Hepatocyte (in vitro differentiated cells): ENCODE measurements around the gene ROBO1. TPM values are rescaled to one million over a fixed set of nuclear protein-coding genes. Genes with fewer than 3 reads are reported as not detected.

Experiments used
- DNase-seq: peaks from one replicate; pipeline ENCODE4 v3.0.0-alpha.2; 2016; ENCODE audit warnings: low spot score
- H2AFZ ChIP-seq: fragments of 200-600 bp; sonication (generic); 2 replicates; pipeline ENCODE4 v1.6.0; 2016; ENCODE audit warnings: antibody characterized with exemption, mild to moderate bottlenecking
- H3K27ac ChIP-seq: fragments of 200-600 bp; sonication (generic); 2 replicates; pipeline ENCODE4 v1.5.1; 2016; ENCODE audit warnings: mild to moderate bottlenecking
- H3K27me3 ChIP-seq: fragments of 200-600 bp; sonication (generic); 2 replicates; pipeline ENCODE4 v1.6.1; 2016
- H3K36me3 ChIP-seq: fragments of 200-600 bp; sonication (generic); replicated peaks from 2 replicates; pipeline ENCODE4 v1.5.1; 2016; ENCODE audit warnings: low read depth; ENCODE audit not compliant: insufficient read depth
- H3K4me1 ChIP-seq: fragments of 200-600 bp; sonication (generic); 2 replicates; pipeline ENCODE4 v1.5.1; 2016; ENCODE audit warnings: mild to moderate bottlenecking, moderate library complexity; ENCODE audit not compliant: insufficient read depth
- H3K4me2 ChIP-seq: fragments of 200-600 bp; sonication (generic); 2 replicates; pipeline ENCODE4 v1.6.0; 2016
- H3K4me3 ChIP-seq: fragments of 200-600 bp; sonication (generic); 2 replicates; pipeline ENCODE4 v1.5.1; 2016; ENCODE audit warnings: mild to moderate bottlenecking
- H3K79me2 ChIP-seq: fragments of 200-600 bp; sonication (generic); 2 replicates; pipeline ENCODE4 v1.6.0; 2017; ENCODE audit warnings: mild to moderate bottlenecking
- H3K9me2 ChIP-seq: fragments of 200-600 bp; sonication (generic); replicated peaks from 2 replicates; pipeline ENCODE4 v1.6.0; 2017; ENCODE audit warnings: mild to moderate bottlenecking; ENCODE audit not compliant: insufficient read depth
- H3K9me3 ChIP-seq: fragments of 200-600 bp; sonication (generic); 2 replicates; pipeline ENCODE4 v1.5.1; 2016; ENCODE audit warnings: low read depth, mild to moderate bottlenecking
- H4K20me1 ChIP-seq: fragments of 200-600 bp; sonication (generic); 2 replicates; pipeline ENCODE4 v1.6.0; 2016; ENCODE audit warnings: mild to moderate bottlenecking; ENCODE audit not compliant: insufficient read depth, poor library complexity, severe bottlenecking
- EZH2 ChIP-seq: fragments of 200-600 bp; sonication (generic); IDR thresholded peaks from 2 replicates; pipeline ENCODE4 v1.6.1; 2016; ENCODE audit warnings: antibody characterized with exemption, mild to moderate bottlenecking, borderline replicate concordance
- EZH2phosphoT487 ChIP-seq: fragments of 200-600 bp; sonication (generic); IDR thresholded peaks from one replicate; pipeline ENCODE4 v1.6.1; 2018; ENCODE audit warnings: antibody characterized with exemption, mild to moderate bottlenecking, low read depth, moderate library complexity; ENCODE audit not compliant: unreplicated experiment, severe bottlenecking
- WGBS: methylation state at CpG from one replicate; pipeline ENCODE4 v1.1.6; 2016; ENCODE audit warnings: low lambda C conversion rate; ENCODE audit errors: missing lambda C conversion rate; 5-methylcytosine and 5-hydroxymethylcytosine counted together
- polyA plus RNA-seq: library from polyadenylated mRNA; unstranded; fragments of >200 nt; fragmentation: Nextera tagmentation; extraction: Ambion mirVana; gene quantifications from 2 replicates; pipeline ENCODE4 v1.2.1, GENCODE V29; 2016
- total RNA-seq: library from RNA; depleted of rRNA; stranded (reverse); fragments of >200 nt; gene quantifications from 2 replicates; pipeline ENCODE4 v1.2.3, GENCODE V29; 2014
- TF ChIP-seq, protein P1 (sequence below): fragments of 200-600 bp; sonication (generic); IDR thresholded peaks from 2 replicates; pipeline ENCODE4 v1.5.1; 2016; ENCODE audit warnings: antibody characterized with exemption, mild to moderate bottlenecking; ENCODE audit not compliant: poor library complexity

Gene ROBO1
- total and polyA plus RNA-seq, 2 experiments from 2014 or later = 13.6 to 44.3 TPM

DNA sequence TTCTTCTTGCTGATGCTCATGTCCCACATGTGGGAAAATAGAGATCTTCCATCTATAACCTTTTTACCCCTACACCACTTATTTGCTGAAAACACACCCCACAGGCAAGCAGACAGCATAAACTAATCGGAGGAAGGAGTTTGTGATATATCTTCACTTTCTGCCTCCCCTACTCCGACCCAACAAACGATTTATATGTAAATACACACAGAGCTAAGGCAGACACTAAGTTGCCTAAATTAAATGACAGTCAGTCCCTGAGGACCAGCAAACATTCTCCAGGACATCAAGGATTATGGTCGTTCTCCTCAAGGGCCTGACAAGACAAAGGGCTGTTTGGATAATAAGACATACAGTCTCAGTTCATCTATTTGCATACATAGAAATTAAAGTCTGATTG is 552.5 kb downstream of the ROBO1 start:
- DNase-seq = no peak
- Histone ChIP-seq H3K9me3 (no peaks in the 10 kb centered on the region), H3K4me1 (no peaks in the 10 kb centered on the region), H3K9me2 (no peaks in the 10 kb centered on the region), H3K4me3 (no peak overlapping the region), H3K27me3 (no peaks in the 10 kb centered on the region), H2AFZ (no peak overlapping the region), H3K27ac (no peak overlapping the region), H4K20me1 (no peaks in the 10 kb centered on the region), H3K79me2 (no peaks in the 10 kb centered on the region), H3K36me3 (no peaks in the 10 kb centered on the region), H3K4me2 (no peak overlapping the region)
- TF ChIP-seq, protein P1, sequence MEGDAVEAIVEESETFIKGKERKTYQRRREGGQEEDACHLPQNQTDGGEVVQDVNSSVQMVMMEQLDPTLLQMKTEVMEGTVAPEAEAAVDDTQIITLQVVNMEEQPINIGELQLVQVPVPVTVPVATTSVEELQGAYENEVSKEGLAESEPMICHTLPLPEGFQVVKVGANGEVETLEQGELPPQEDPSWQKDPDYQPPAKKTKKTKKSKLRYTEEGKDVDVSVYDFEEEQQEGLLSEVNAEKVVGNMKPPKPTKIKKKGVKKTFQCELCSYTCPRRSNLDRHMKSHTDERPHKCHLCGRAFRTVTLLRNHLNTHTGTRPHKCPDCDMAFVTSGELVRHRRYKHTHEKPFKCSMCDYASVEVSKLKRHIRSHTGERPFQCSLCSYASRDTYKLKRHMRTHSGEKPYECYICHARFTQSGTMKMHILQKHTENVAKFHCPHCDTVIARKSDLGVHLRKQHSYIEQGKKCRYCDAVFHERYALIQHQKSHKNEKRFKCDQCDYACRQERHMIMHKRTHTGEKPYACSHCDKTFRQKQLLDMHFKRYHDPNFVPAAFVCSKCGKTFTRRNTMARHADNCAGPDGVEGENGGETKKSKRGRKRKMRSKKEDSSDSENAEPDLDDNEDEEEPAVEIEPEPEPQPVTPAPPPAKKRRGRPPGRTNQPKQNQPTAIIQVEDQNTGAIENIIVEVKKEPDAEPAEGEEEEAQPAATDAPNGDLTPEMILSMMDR = no peak
- TF ChIP-seq EZH2 = no peak
- no peak for TF ChIP-seq EZH2phosphoT487
- WGBS = 52% methylated on average over 4 of the region's 4 CpGs

DNA sequence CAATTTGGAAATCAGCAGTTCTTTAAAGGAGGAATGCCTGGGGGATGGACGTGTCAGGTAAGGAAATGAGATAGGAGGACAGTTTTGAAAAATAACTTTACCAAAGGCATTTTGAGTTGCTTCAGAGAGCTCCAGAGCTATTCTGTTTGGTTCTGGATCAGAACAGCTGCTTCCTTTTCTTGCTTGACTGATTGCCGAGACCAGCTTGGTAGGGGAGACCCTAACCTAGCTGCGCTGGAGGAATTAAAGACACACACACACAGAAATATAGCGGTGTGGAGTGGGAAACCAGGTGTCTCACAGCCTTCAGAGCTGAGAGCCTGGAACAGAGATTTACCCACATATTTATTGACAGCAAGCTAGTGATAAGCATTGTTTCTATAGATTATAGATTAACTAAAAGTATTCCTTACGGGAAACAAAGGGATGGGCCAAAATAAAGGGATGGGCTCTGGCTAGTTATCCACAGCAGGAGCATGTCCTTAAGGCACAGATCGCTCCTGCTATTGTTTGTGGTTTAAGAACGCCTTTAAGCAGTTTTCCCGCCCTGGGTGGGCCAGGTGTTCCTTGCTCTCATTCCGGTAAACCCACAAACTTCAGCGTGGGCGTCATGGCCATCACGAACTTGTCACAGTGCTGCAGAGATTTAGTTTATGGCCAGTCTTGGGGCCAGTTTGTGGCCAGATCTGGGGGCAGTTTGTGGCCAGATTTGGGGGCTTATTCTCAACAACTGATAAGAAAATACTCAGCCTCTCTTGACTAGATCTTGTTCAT is 556.0 kb downstream of the ROBO1 start:
- no peak for TF ChIP-seq EZH2
- TF ChIP-seq, protein P1 = no peak
- Histone ChIP-seq H3K36me3 (no peaks in the 10 kb centered on the region), H3K27me3 (no peaks in the 10 kb centered on the region), H3K9me2 (no peaks in the 10 kb centered on the region), H3K4me3 (no peak overlapping the region), H3K4me2 (peak overlapping the region; percentile 26), H3K9me3 (no peaks in the 10 kb centered on the region), H2AFZ (no peak overlapping the region), H4K20me1 (no peaks in the 10 kb centered on the region), H3K27ac (no peak overlapping the region), H3K4me1 (no peaks in the 10 kb centered on the region), H3K79me2 (no peaks in the 10 kb centered on the region)
- WGBS = 55% methylated on average over 12 of the region's 12 CpGs
- DNase-seq = no peak

DNA sequence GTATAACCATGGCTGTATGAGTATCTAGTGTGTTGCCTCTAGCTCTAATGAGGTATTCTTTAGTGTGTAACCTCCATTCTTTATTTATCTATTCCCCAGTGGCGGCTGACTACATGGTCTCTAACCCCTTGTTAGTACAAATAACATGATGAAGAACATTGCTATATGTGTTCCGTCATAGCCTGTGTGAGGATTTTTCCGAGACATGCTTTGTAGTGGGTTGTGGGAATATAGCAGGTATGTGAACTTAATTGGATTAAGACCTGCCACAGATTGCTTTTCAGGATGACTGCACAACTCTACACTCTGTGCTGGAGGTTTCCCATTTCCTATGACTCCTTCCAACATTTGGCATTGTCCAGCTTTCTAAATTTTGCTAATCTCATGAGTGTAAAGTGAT is 563.4 kb downstream of the ROBO1 start:
- Histone ChIP-seq H3K4me2 (no peak overlapping the region), H4K20me1 (no peaks in the 10 kb centered on the region), H3K27ac (no peak overlapping the region), H3K36me3 (no peaks in the 10 kb centered on the region), H3K27me3 (no peaks in the 10 kb centered on the region), H3K4me3 (no peak overlapping the region), H3K4me1 (no peaks in the 10 kb centered on the region), H3K9me2 (no peaks in the 10 kb centered on the region), H3K79me2 (no peaks in the 10 kb centered on the region), H2AFZ (no peak overlapping the region), H3K9me3 (no peaks in the 10 kb centered on the region)
- DNase-seq = no peak
- 84% methylated on average over 3 of the region's 3 CpGs for WGBS
- TF ChIP-seq EZH2 (no peak), EZH2phosphoT487 (no peak)
- TF ChIP-seq, protein P1 = no peak
